OCI-LY7 (cell line): ENCODE measurements around the gene CYP4A22. TPM values are rescaled to one million over a fixed set of nuclear protein-coding genes. Genes with fewer than 3 reads are reported as not detected.

Experiments used
- BruUV-seq: library from RNA; stranded (reverse); fragments of 400-500 nt; replicated peaks from 2 replicates; lab custom pipeline; 2021; lab: Mats Ljungman, UMichigan
- CTCF ChIA-PET: fragments of 300-600 bp; sonication (Branson Sonifier 250); formaldehyde crosslinking; loops from one replicate; lab custom pipeline; 2022; ENCODE audit warnings: antibody characterized with exemption; ENCODE audit not compliant: unreplicated experiment; lab: Charles Lee
- POLR2A ChIA-PET: fragments of 300-600 bp; sonication (Branson Sonifier 250); formaldehyde crosslinking; loops from one replicate; lab custom pipeline; 2022; ENCODE audit warnings: antibody characterized with exemption; lab: Charles Lee
- DNase-seq: peaks from one replicate; pipeline ENCODE4 v3.0.0-alpha.2; 2015; ENCODE audit warnings: low spot score
- H2AFZ ChIP-seq: fragments of 200-600 bp; sonication (generic), shearing (Covaris generic); 2 replicates; pipeline ENCODE4 v1.6.1; 2014; ENCODE audit warnings: mild to moderate bottlenecking, antibody characterized with exemption, low read length, moderate library complexity
- H3K27ac ChIP-seq: fragments of 200-600 bp; sonication (generic); 2 replicates; pipeline ENCODE4 v1.5.1; 2014; ENCODE audit warnings: mixed run types, low read depth, mild to moderate bottlenecking, moderate library complexity, low read length, inconsistent platforms; ENCODE audit not compliant: poor library complexity, severe bottlenecking
- H3K36me3 ChIP-seq: fragments of 200-600 bp; sonication (generic); 2 replicates; pipeline ENCODE4 v1.6.1; 2014; ENCODE audit warnings: mild to moderate bottlenecking, antibody characterized with exemption, low read length, moderate library complexity, mixed read lengths; ENCODE audit not compliant: insufficient read depth
- H3K4me1 ChIP-seq: fragments of 200-600 bp; sonication (generic); 2 replicates; pipeline ENCODE4 v1.5.1; 2014; ENCODE audit warnings: mild to moderate bottlenecking, low read length; ENCODE audit not compliant: insufficient read depth, poor library complexity, severe bottlenecking
- H3K4me2 ChIP-seq: fragments of 200-600 bp; sonication (generic); 2 replicates; pipeline ENCODE4 v1.6.1; 2014; ENCODE audit warnings: mild to moderate bottlenecking, low read length
- H3K4me3 ChIP-seq: fragments of 200-600 bp; sonication (generic); 2 replicates; pipeline ENCODE4 v1.5.1; 2014; ENCODE audit warnings: mild to moderate bottlenecking, low read depth, low read length; ENCODE audit not compliant: poor library complexity, severe bottlenecking
- H3K79me2 ChIP-seq: fragments of 200-600 bp; sonication (generic); 2 replicates; pipeline ENCODE4 v1.6.1; 2016; ENCODE audit warnings: low read depth, mild to moderate bottlenecking, low read length, moderate library complexity, mixed read lengths; ENCODE audit not compliant: insufficient read depth
- H3K9me2 ChIP-seq: fragments of 200-600 bp; sonication (generic); 2 replicates; pipeline ENCODE4 v1.6.1; 2016; ENCODE audit warnings: mild to moderate bottlenecking, low read length, mixed read lengths; ENCODE audit not compliant: insufficient read depth
- H3K9me3 ChIP-seq: fragments of 200-600 bp; sonication (generic); 2 replicates; pipeline ENCODE4 v1.6.1; 2014; ENCODE audit warnings: mild to moderate bottlenecking, mixed run types, low read length, mixed read lengths
- H4K20me1 ChIP-seq: fragments of 200-600 bp; sonication (generic); 2 replicates; pipeline ENCODE4 v1.6.1; 2014; ENCODE audit warnings: mild to moderate bottlenecking, antibody characterized with exemption, low read length, moderate library complexity, mixed read lengths; ENCODE audit not compliant: insufficient read depth
- EZH2phosphoT487 ChIP-seq: fragments of 200-600 bp; sonication (generic); IDR thresholded peaks from 2 replicates; pipeline ENCODE4 v1.6.1; 2018; ENCODE audit warnings: low read depth, borderline replicate concordance, mild to moderate bottlenecking, mixed run types, antibody characterized with exemption, low read length, moderate library complexity, mixed read lengths
- intact Hi-C: fragments of 100-400 bp; cut with micrococcal nuclease; formaldehyde crosslinking; loops from one replicate; pipeline ENCODE4 v1.10.0; 2022; ENCODE audit not compliant: unreplicated experiment
- total RNA-seq, 2 experiments: library from RNA; depleted of rRNA in 1 of 2; stranded (reverse); fragments of >200 nt in 1 of 2; shearing (Covaris generic) in 1 of 2; gene quantifications; 2 replicates each; pipeline ENCODE4 v1.2.3, GENCODE V29; 2014 to 2022
- TF ChIP-seq, protein P1 (sequence below): fragments of 200-600 bp; sonication (generic); conservative IDR thresholded peaks from 2 replicates; pipeline ENCODE4 v1.5.1; 2014; ENCODE audit warnings: mild to moderate bottlenecking, antibody characterized with exemption, low read length, moderate library complexity, mixed read lengths

Gene CYP4A22
- total RNA-seq, 2 experiments from 2014 or later, result not detected

DNA sequence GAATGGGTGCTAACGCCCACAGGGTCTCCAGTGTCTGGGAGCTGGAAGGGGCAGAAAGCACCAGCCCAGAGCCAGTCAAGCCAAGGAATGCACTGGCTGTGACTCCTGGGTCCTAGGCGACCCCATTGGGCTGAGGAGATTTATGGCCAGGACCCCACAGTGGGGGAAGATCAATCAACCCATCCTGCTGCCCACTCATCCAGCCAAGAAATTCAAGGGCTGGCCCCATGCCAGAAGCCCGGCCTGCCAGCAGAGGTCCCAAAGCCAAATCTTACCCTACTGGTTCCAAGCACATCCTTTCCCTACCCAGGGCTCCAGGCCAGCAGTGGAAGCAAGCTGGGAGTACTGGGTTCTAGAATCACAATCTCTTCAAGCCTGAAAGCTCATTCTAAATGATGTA, 59.4 kb downstream of the CYP4A22 start:
- DNase-seq, result no peak
- no peaks in the 10 kb centered on the region for H3K9me3 ChIP-seq

DNA sequence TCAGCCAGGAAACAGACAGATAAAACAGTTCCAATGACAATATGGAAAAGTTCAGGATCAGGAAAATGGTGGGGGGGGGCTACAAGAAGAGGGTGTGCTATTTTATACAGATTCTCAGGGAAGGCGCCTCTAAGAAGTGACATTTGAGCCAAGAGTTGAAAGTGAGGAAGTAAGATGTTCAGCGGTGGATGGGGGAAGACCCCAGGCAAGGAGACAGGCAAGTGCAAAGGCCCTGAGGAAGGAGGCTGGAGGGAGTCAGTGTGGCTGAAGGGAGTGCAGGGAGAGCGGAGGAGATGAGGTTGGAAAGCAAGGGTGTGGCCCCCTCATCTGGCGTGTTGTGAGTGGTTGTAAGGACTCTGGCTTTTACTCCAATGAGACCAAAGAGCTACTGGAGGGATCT, 61.0 kb downstream of the CYP4A22 start:
- H3K79me2 ChIP-seq, result no peaks in the 10 kb centered on the region
- H4K20me1 ChIP-seq, result no peaks in the 10 kb centered on the region
- BruUV-seq, result no TSS peak
- H3K27ac ChIP-seq, result no peak overlapping the region
- no peak overlapping the region for H3K4me3 ChIP-seq
- 0 out of 2 replicates have a peak, but pooled peaks cover 6% of the 10 kb centered on the region for H3K9me3 ChIP-seq
- intact Hi-C loops, result loop anchor here (10.0 kb wide), 1 partner anchor 517 kb away; no protein-coding TSS in a partner anchor
- CTCF ChIA-PET, result no interaction called here
- H3K9me2 ChIP-seq, result no peaks in the 10 kb centered on the region
- H3K4me2 ChIP-seq, result no peak overlapping the region
- DNase-seq, result no peak
- POLR2A ChIA-PET, result no interaction called here
- H3K36me3 ChIP-seq, result no peaks in the 10 kb centered on the region
- H3K4me1 ChIP-seq, result no peaks in the 10 kb centered on the region
- H2AFZ ChIP-seq, result no peak overlapping the region
- TF ChIP-seq, protein P1, sequence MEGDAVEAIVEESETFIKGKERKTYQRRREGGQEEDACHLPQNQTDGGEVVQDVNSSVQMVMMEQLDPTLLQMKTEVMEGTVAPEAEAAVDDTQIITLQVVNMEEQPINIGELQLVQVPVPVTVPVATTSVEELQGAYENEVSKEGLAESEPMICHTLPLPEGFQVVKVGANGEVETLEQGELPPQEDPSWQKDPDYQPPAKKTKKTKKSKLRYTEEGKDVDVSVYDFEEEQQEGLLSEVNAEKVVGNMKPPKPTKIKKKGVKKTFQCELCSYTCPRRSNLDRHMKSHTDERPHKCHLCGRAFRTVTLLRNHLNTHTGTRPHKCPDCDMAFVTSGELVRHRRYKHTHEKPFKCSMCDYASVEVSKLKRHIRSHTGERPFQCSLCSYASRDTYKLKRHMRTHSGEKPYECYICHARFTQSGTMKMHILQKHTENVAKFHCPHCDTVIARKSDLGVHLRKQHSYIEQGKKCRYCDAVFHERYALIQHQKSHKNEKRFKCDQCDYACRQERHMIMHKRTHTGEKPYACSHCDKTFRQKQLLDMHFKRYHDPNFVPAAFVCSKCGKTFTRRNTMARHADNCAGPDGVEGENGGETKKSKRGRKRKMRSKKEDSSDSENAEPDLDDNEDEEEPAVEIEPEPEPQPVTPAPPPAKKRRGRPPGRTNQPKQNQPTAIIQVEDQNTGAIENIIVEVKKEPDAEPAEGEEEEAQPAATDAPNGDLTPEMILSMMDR, result no peak
- TF ChIP-seq EZH2phosphoT487, result no peak

More for the DNA sequence above, 59.4 kb downstream of the CYP4A22 start:
- intact Hi-C loops, result loop anchor here (10.0 kb wide), 1 partner anchor 518 kb away; no protein-coding TSS in a partner anchor
- ChIA-PET CTCF (no interaction called here), POLR2A (no interaction called here)
- H3K27ac ChIP-seq, result no peak overlapping the region
- TF ChIP-seq, protein P1, result no peak
- no peak for TF ChIP-seq EZH2phosphoT487
- H3K9me2 ChIP-seq, result no peaks in the 10 kb centered on the region
- H4K20me1 ChIP-seq, result no peaks in the 10 kb centered on the region
- no peak overlapping the region for H2AFZ ChIP-seq
- no peaks in the 10 kb centered on the region for H3K79me2 ChIP-seq
- H3K4me1 ChIP-seq, result no peaks in the 10 kb centered on the region
- no TSS peak for BruUV-seq
- H3K36me3 ChIP-seq, result no peaks in the 10 kb centered on the region
- H3K4me2 ChIP-seq, result no peak overlapping the region
- H3K4me3 ChIP-seq, result no peak overlapping the region

Other genes starting within 250 kb of the CYP4A22 start
- gene CYP4A11, start 196.0 kb upstream of the CYP4A22 start, total RNA-seq (2014; rRNA removed; shearing (Covaris generic)), result 0.13 TPM in 1 of 2 replicates, not detected in the other
- gene CYP4A11, start 196.0 kb upstream of the CYP4A22 start, total RNA-seq (2022), result not detected in 2 replicates
- not detected in 2 replicates for gene CYP4X1, start 113.8 kb upstream of the CYP4A22 start, total RNA-seq (2014; rRNA removed; shearing (Covaris generic))
- not detected in 2 replicates for gene CYP4X1, start 113.8 kb upstream of the CYP4A22 start, total RNA-seq (2022)
- not detected in 2 replicates for gene CYP4Z1, start 70.2 kb upstream of the CYP4A22 start, total RNA-seq (2014; rRNA removed; shearing (Covaris generic))
- not detected in 2 replicates for gene CYP4Z1, start 70.2 kb upstream of the CYP4A22 start, total RNA-seq (2022)
- not detected in 2 replicates for gene PDZK1IP1, start 52.6 kb downstream of the CYP4A22 start, total RNA-seq (2014; rRNA removed; shearing (Covaris generic))
- gene PDZK1IP1, start 52.6 kb downstream of the CYP4A22 start, total RNA-seq (2022), result not detected in 2 replicates
- gene TAL1, start 94.8 kb downstream of the CYP4A22 start, total RNA-seq (2014; rRNA removed; shearing (Covaris generic)), result not detected in 2 replicates
- not detected in 2 replicates for gene TAL1, start 94.8 kb downstream of the CYP4A22 start, total RNA-seq (2022)
- 39.8 and 46.6 TPM in 2 replicates for gene STIL, start 176.7 kb downstream of the CYP4A22 start, total RNA-seq (2014; rRNA removed; shearing (Covaris generic))
- gene STIL, start 176.7 kb downstream of the CYP4A22 start, total RNA-seq (2022), result 54.0 and 60.0 TPM in 2 replicates
- gene CMPK1, start 196.3 kb downstream of the CYP4A22 start, total RNA-seq (2014; rRNA removed; shearing (Covaris generic)), result 54.2 and 59.2 TPM in 2 replicates
- gene CMPK1, start 196.3 kb downstream of the CYP4A22 start, total RNA-seq (2022), result 85.8 and 87.5 TPM in 2 replicates